Measurements from ENCODE around the gene USP17L30.
"Not testable (repeated sequence)": the region's sequence is repeated elsewhere in the genome, so short reads cannot be mapped to it uniquely, and the experiment has no call there.

Gene USP17L30

GRCh38 chr4:9362829-9363228 is at the start of gene USP17L30:
USP17L30 (plus strand) TSS chr4:9363129; CDS start chr4:9363129, 0 bp downstream.
- DNase-seq, result not testable (repeated sequence)

GRCh38 chr4:9324191-9324590 is 38.7 kb upstream of the USP17L30 start:
- DNase-seq, result not testable (repeated sequence)

GRCh38 chr4:9324865-9325264 is 38.1 kb upstream of the USP17L30 start, which contains the start of gene USP17L24:
USP17L24 (plus strand) TSS chr4:9325165; CDS start chr4:9325165, 0 bp downstream.
- DNase-seq, result not testable (repeated sequence)

- not testable (repeated sequence) for DNase-seq
Measured at GRCh38 chr4:9329611-9330010, 33.3 kb upstream of the USP17L30 start, which contains the start of gene USP17L25. USP17L25 (plus strand) TSS chr4:9329911; CDS start chr4:9329911, 0 bp downstream.

- not testable (repeated sequence) for DNase-seq
Measured at GRCh38 chr4:9334358-9334757, 28.6 kb upstream of the USP17L30 start, which contains the start of gene USP17L26. USP17L26 (plus strand) TSS chr4:9334658; CDS start chr4:9334658, 0 bp downstream.

GRCh38 chr4:9339103-9339502 is 23.8 kb upstream of the USP17L30 start, which contains the start of gene USP17L5:
USP17L5 (plus strand) TSS chr4:9339403; CDS start chr4:9339403, 0 bp downstream.
- not testable (repeated sequence) for DNase-seq

- not testable (repeated sequence) for DNase-seq
Measured at GRCh38 chr4:9343848-9344247, 19.1 kb upstream of the USP17L30 start, which contains the start of gene USP17L27. USP17L27 (plus strand) TSS chr4:9344148; CDS start chr4:9344148, 0 bp downstream.

- DNase-seq, result not testable (repeated sequence)
Measured at GRCh38 chr4:9348593-9348992, 14.3 kb upstream of the USP17L30 start, which contains the start of gene USP17L28. USP17L28 (plus strand) TSS chr4:9348893; CDS start chr4:9348893, 0 bp downstream.

- not testable (repeated sequence) for DNase-seq
Measured at GRCh38 chr4:9350866-9351265, 12.1 kb upstream of the USP17L30 start.

- DNase-seq, result not testable (repeated sequence)
Measured at GRCh38 chr4:9353338-9353737, 9.6 kb upstream of the USP17L30 start, which contains the start of gene USP17L29. USP17L29 (plus strand) TSS chr4:9353638; CDS start chr4:9353638, 0 bp downstream.

- DNase-seq, result not testable (repeated sequence)
Measured at GRCh38 chr4:9379881-9380280, 17.0 kb downstream of the USP17L30 start.

GRCh38 chr4:9381012-9381534 is 18.1 kb downstream of the USP17L30 start:
- peak; percentile 46 to 60 for DNase-seq

- no peak for DNase-seq
Measured at GRCh38 chr4:9384126-9384525, 21.2 kb downstream of the USP17L30 start.

- not testable (repeated sequence) for DNase-seq
Measured at GRCh38 chr4:9389001-9389400, 26.1 kb downstream of the USP17L30 start.

- DNase-seq, result not testable (repeated sequence)
Measured at GRCh38 chr4:9405774-9406173, 42.8 kb downstream of the USP17L30 start.

GRCh38 chr4:9406491-9406890 is 43.6 kb downstream of the USP17L30 start:
- not testable (repeated sequence) for DNase-seq

- no peak for DNase-seq
Measured at GRCh38 chr4:9409793-9410192, 46.9 kb downstream of the USP17L30 start.
